Fibroblast of mammary gland (primary cell): ENCODE data around the gene TMEM132C.

Experiments used
- DNase-seq: peaks from one replicate; pipeline ENCODE4 v3.0.0-alpha.2; 2010; ENCODE audit warnings: low read depth
- H3K4me3 ChIP-seq: 2 replicates; pipeline ENCODE4 v1.5.1; 2011; ENCODE audit warnings: low read depth, mild to moderate bottlenecking, low read length, moderate library complexity; ENCODE audit not compliant: control insufficient read depth
- TF ChIP-seq, protein P1 (sequence below): conservative IDR thresholded peaks from 2 replicates; pipeline ENCODE4 v1.5.1; 2011; ENCODE audit warnings: low read depth, low read length, inconsistent platforms; ENCODE audit not compliant: control insufficient read depth, insufficient read depth

TMEM132C gene

DNA sequence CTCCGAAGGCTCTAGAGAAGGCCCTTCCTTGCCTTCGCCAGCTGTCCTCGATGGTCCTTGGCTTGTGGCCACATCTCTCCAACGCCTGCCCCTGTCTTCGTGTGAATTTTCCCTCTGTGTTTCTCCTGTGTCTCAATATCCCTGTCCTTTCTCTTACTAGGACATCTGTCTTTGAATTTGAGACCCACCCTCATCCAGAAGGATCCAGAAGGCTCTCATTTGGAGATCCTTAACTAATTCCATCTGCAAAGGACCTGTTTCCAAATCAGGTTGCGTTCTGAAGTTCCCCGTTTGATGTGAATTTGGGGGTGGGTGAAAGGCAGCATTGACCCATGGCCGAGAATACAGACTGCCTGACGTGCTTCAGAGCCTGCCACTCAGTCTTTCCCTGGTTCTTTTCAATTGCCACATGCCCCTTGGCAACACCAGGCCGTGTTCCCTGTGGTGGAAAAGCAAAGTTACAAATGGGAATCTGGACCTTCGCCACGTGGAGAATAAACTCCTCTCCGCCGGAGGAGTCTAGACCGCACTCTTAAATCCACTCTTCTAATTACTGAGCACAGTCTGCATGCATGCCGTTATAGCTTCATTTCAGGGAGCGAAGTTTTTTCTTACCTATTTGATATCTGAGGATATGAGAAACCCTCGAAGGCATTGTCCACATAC lies 158.8 kb downstream of the TMEM132C start:
- DNase-seq = no peak
- TF ChIP-seq, protein P1, sequence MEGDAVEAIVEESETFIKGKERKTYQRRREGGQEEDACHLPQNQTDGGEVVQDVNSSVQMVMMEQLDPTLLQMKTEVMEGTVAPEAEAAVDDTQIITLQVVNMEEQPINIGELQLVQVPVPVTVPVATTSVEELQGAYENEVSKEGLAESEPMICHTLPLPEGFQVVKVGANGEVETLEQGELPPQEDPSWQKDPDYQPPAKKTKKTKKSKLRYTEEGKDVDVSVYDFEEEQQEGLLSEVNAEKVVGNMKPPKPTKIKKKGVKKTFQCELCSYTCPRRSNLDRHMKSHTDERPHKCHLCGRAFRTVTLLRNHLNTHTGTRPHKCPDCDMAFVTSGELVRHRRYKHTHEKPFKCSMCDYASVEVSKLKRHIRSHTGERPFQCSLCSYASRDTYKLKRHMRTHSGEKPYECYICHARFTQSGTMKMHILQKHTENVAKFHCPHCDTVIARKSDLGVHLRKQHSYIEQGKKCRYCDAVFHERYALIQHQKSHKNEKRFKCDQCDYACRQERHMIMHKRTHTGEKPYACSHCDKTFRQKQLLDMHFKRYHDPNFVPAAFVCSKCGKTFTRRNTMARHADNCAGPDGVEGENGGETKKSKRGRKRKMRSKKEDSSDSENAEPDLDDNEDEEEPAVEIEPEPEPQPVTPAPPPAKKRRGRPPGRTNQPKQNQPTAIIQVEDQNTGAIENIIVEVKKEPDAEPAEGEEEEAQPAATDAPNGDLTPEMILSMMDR = no peak
- no peak overlapping the region for H3K4me3 ChIP-seq

GRCh38 chr12:128426511-128426910 lies 159.5 kb downstream of the TMEM132C start:
- TF ChIP-seq, protein P1 = no peak
- no peak for DNase-seq
- no peak overlapping the region for H3K4me3 ChIP-seq

DNA sequence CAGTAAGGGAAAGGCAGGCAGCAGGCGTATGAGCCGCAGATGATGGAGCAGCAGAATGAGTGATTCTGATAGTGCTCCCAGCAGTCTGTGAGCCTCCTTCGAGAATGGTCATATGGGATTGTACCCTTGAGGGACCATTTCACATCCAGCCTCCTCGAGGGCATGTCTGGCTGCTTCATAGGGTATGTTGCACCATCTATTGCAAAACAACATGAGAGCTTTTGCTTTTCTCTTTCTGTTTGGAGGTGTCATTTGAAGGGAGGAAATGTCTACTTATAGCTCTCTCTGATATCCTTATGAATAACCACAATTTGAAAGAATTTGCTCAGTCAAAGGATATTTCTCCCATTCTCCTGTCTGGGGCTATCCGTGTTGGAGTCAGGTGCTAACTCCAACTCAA lies 172.8 kb downstream of the TMEM132C start:
- no peak for DNase-seq
- TF ChIP-seq, protein P1 = no peak
- H3K4me3 ChIP-seq = no peak overlapping the region

GRCh38 chr12:128442096-128442495 lies 175.1 kb downstream of the TMEM132C start:
- TF ChIP-seq, protein P1 = no peak
- DNase-seq = no peak

DNA sequence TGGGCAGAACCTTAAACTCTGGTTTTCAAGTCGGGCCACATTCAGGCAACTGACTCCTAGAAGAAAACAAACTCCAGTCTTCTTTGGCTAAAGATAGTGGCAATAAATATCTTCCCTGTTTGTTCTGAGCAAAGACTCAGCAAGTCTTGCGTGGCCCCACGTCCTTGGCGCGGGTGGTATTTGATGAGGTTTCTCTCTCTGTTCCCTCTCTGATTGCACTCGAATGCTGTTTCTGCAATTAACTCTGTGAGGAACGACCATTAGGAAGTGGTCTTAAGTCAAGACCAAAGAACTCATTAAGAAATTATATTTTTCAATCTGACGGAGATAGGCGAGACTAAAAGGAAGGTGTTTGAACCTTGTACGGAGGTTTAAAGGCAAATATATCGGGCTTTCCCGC lies 177.6 kb downstream of the TMEM132C start:
- H3K4me3 ChIP-seq = no peak overlapping the region
- no peak for DNase-seq
- TF ChIP-seq, protein P1 = no peak

More at GRCh38 chr12:128442096-128442495, 175.1 kb downstream of the TMEM132C start:
- no peak overlapping the region for H3K4me3 ChIP-seq

DNA sequence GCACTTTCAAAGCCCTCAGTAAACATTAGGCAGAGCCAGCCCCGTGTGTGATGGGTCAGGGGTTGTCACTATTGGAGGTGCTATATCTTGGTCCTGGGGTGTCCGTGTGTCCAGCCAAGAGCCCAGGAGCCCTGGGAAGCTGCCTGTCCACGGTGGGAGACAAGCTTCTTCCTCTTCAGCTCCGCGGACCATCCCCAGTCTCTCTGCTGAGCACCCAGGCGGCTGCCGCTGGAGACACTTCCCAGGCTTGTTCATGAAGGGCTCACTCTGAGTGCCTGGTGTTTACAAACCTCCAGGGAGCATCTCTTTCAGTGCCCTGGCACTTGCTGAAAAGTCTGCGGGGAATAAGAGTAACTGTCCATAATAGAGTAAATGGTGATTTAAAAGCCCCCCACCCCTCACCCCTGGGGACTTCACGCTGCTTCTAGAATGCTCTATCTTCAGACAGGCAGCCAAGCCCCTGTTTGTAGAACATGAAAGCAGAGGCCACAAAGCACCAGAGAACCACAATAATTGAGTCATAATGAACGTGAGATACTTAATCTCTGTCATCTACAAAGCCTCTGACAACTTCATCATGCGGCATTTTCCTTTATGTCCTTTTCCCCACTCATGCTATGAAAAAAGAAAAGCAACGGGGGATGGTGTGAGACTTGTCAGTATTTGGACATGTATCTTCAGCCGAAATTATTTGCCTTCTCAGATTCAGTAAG lies 178.6 kb downstream of the TMEM132C start:
- TF ChIP-seq, protein P1 = no peak
- no peak overlapping the region for H3K4me3 ChIP-seq
- no peak for DNase-seq
